IMR-90 (cell line): ENCODE data around the gene MRPL49. TPM values are rescaled to one million over a fixed set of nuclear protein-coding genes. Genes with fewer than 3 reads are reported as not detected.

ENCODE experiments used
- ATAC-seq: fragments of 200-7000 bp; cut with Tn5 transposase; 2 replicates; pipeline ENCODE4 v1.9.1; 2020; ENCODE audit warnings: low read depth, mild to moderate bottlenecking, moderate library complexity
- BruUV-seq: library from RNA; stranded (reverse); fragments of 400-500 nt; replicated peaks from 2 replicates; lab custom pipeline; 2021; lab: Mats Ljungman, UMichigan
- CTCF ChIA-PET: fragments of 300-600 bp; formaldehyde crosslinking; extraction: SDS; loops from one replicate; lab custom pipeline; 2021; ENCODE audit warnings: antibody characterized with exemption; lab: Yijun Ruan, JAX
- POLR2A ChIA-PET: fragments of 300-600 bp; sonication (Branson Sonifier 250); formaldehyde crosslinking; loops from one replicate; lab custom pipeline; 2022; ENCODE audit warnings: antibody characterized with exemption; ENCODE audit not compliant: unreplicated experiment; lab: Charles Lee
- DNase-seq: peaks from one replicate; pipeline ENCODE4 v3.0.0; 2013
- H2AFZ ChIP-seq: replicated peaks from 2 replicates; pipeline ENCODE3; 2013; ENCODE audit warnings: low read length, mild to moderate bottlenecking; ENCODE audit not compliant: poor library complexity
- H2AK5ac ChIP-seq: 2 replicates; pipeline ENCODE4 v1.6.1; 2013; ENCODE audit warnings: low read depth, low read length, inconsistent platforms
- H2AK9ac ChIP-seq: replicated peaks from 2 replicates; pipeline ENCODE3; 2013; ENCODE audit warnings: mild to moderate bottlenecking, low read depth, low read length, moderate library complexity; ENCODE audit not compliant: poor library complexity
- H2BK120ac ChIP-seq: 2 replicates; pipeline ENCODE4 v1.6.1; 2013; ENCODE audit warnings: low read depth, low read length, inconsistent platforms
- H2BK15ac ChIP-seq: 3 replicates; pipeline ENCODE4 v1.6.1; 2013; ENCODE audit warnings: low read depth, low read length, inconsistent platforms
- H2BK20ac ChIP-seq: 2 replicates; pipeline ENCODE4 v1.6.1; 2013; ENCODE audit warnings: low read depth, mild to moderate bottlenecking, inconsistent platforms, low read length, moderate library complexity
- H2BK5ac ChIP-seq: 2 replicates; pipeline ENCODE4 v1.6.1; 2013; ENCODE audit warnings: mild to moderate bottlenecking, low read depth, low read length, inconsistent platforms; ENCODE audit not compliant: poor library complexity, severe bottlenecking
- H3K14ac ChIP-seq: replicated peaks from 2 replicates; pipeline ENCODE4 v1.6.1; 2013; ENCODE audit warnings: low read depth, low read length, inconsistent platforms
- H3K18ac ChIP-seq: 2 replicates; pipeline ENCODE4 v1.6.1; 2013; ENCODE audit warnings: low read depth, low read length, control low read depth
- H3K23ac ChIP-seq: 2 replicates; pipeline ENCODE4 v1.6.1; 2013; ENCODE audit warnings: low read depth, low read length, inconsistent platforms
- H3K27ac ChIP-seq: 2 replicates; pipeline ENCODE4 v1.5.1; 2013; ENCODE audit warnings: mild to moderate bottlenecking, control low read depth, low read length; ENCODE audit not compliant: insufficient read depth
- H3K27me3 ChIP-seq: 2 replicates; pipeline ENCODE4 v1.6.1; 2013; ENCODE audit warnings: low read length; ENCODE audit not compliant: control insufficient read depth, insufficient read depth
- H3K36me3 ChIP-seq: 2 replicates; pipeline ENCODE4 v1.6.1; 2013; ENCODE audit warnings: low read length, mixed read lengths; ENCODE audit not compliant: control insufficient read depth, insufficient read depth
- H3K4ac ChIP-seq: 2 replicates; pipeline ENCODE4 v1.6.1; 2013; ENCODE audit warnings: low read depth, low read length, inconsistent platforms
- H3K4me1 ChIP-seq: 2 replicates; pipeline ENCODE4 v1.6.1; 2013; ENCODE audit warnings: low read length, mixed read lengths; ENCODE audit not compliant: control insufficient read depth, insufficient read depth
- H3K4me2 ChIP-seq: 2 replicates; pipeline ENCODE4 v1.6.1; 2013; ENCODE audit warnings: low read depth, mild to moderate bottlenecking, control low read depth, low read length, moderate library complexity
- H3K4me3 ChIP-seq: 2 replicates; pipeline ENCODE4 v1.5.1; 2013; ENCODE audit warnings: low read depth, mild to moderate bottlenecking, control low read depth, low read length, moderate library complexity; ENCODE audit not compliant: insufficient read depth
- H3K56ac ChIP-seq: 2 replicates; pipeline ENCODE4 v1.6.1; 2013; ENCODE audit warnings: low read length, inconsistent platforms; ENCODE audit not compliant: insufficient read depth; ENCODE audit errors: extremely low read depth
- H3K79me1 ChIP-seq, 2 experiments: 2 replicates each; pipeline ENCODE4 v1.6.1; 2013; ENCODE audit warnings: low read length in 2 of 2, inconsistent platforms in 1 of 2, low read depth in 1 of 2
- H3K9ac ChIP-seq: 2 replicates; pipeline ENCODE4 v1.6.1; 2013; ENCODE audit warnings: low read depth, low read length, control low read depth
- H3K9me1 ChIP-seq: 2 replicates; pipeline ENCODE4 v1.6.1; 2013; ENCODE audit warnings: low read length, inconsistent platforms; ENCODE audit not compliant: insufficient read depth
- H3K9me3 ChIP-seq: 2 replicates; pipeline ENCODE4 v1.6.1; 2013; ENCODE audit warnings: low read length; ENCODE audit not compliant: control insufficient read depth, insufficient read depth
- H4K20me1 ChIP-seq: 2 replicates; pipeline ENCODE4 v1.6.1; 2013; ENCODE audit warnings: low read length, inconsistent platforms; ENCODE audit not compliant: insufficient read depth
- H4K5ac ChIP-seq: 2 replicates; pipeline ENCODE4 v1.6.1; 2013; ENCODE audit warnings: mild to moderate bottlenecking, low read depth, low read length, control low read depth
- H4K8ac ChIP-seq, 2 experiments: 2 replicates each; pipeline ENCODE4 v1.6.1; 2013; ENCODE audit warnings: low read depth in 2 of 2, low read length in 2 of 2, control low read depth in 1 of 2, inconsistent platforms in 1 of 2
- H4K91ac ChIP-seq: 2 replicates; pipeline ENCODE4 v1.6.1; 2013; ENCODE audit warnings: low read depth, low read length, inconsistent platforms; ENCODE audit not compliant: insufficient read depth
- CEBPB ChIP-seq: IDR thresholded peaks from 2 replicates; pipeline ENCODE4 v1.6.1; 2012; ENCODE audit warnings: low read depth, low read length, improper control_type of control experiment
- FOS ChIP-seq: fragments of 150-350 bp; IDR thresholded peaks from 2 replicates; pipeline ENCODE4 v1.6.1; 2016; ENCODE audit warnings: low read depth, low read length
- MAFK ChIP-seq: IDR thresholded peaks from 2 replicates; pipeline ENCODE4 v1.6.1; 2012; ENCODE audit warnings: low read depth, low read length, improper control_type of control experiment
- NFE2L2 ChIP-seq: fragments of 150-350 bp; IDR thresholded peaks from 2 replicates; pipeline ENCODE4 v1.6.1; 2016; ENCODE audit warnings: low read depth, mild to moderate bottlenecking, low read length
- RAD21 ChIP-seq: IDR thresholded peaks from 2 replicates; pipeline ENCODE4 v1.6.1; 2012; ENCODE audit warnings: low read length, improper control_type of control experiment
- RFX5 ChIP-seq: IDR thresholded peaks from 2 replicates; pipeline ENCODE4 v1.8.0; 2012; ENCODE audit warnings: low read depth, mild to moderate bottlenecking, low read length, moderate library complexity
- WGBS, 2 experiments: methylation state at CpG; one replicate each; pipeline versions ENCODE4 v1.1.5 to v1.1.7; 2013; ENCODE audit warnings: missing lambda C conversion rate in 2 of 2; ENCODE audit not compliant: insufficient read length in 1 of 2; ENCODE audit errors: extremely low coverage in 2 of 2; 5-methylcytosine and 5-hydroxymethylcytosine counted together
- dilution Hi-C: fragments of 300-500 bp; cut with HindIII; formaldehyde crosslinking; loops from one replicate; pipeline ENCODE4 v1.14.3; 2018; ENCODE audit warnings: low sequenced_read_pairs; ENCODE audit not compliant: unreplicated experiment
- in situ Hi-C: fragments of 300-500 bp; cut with MboI; formaldehyde crosslinking; loops from 3 replicates; pipeline ENCODE4 v1.14.3; 2019; ENCODE audit warnings: low sequenced_read_pairs, inconsistent platforms, mixed read lengths
- intact Hi-C: fragments of 100-400 bp; cut with micrococcal nuclease; formaldehyde crosslinking; loops from 2 replicates; pipeline ENCODE4 v1.10.0; 2022
- polyA plus RNA-seq, 3 experiments: library from polyadenylated mRNA; depleted of rRNA; stranded (reverse); fragments of >200 nt; gene quantifications; 2 replicates each; pipeline ENCODE4 v1.2.3, GENCODE V29; 2012; ENCODE audit warnings: low replicate concordance in 1 of 3
- total RNA-seq: library from RNA; depleted of rRNA; stranded (reverse); fragments of >200 nt; gene quantifications from 2 replicates; pipeline ENCODE4 v1.2.3, GENCODE V29; 2012

Gene MRPL49
- total and polyA plus RNA-seq, 2 of the 4 experiments (the other 2 are of a cell fraction) = 55.2 to 56.8 TPM

- Histone ChIP-seq H3K4me3 (no peak overlapping the region), H2BK20ac (no peak overlapping the region), H3K23ac (no peak overlapping the region), H3K36me3 (peaks cover 11% of the 10 kb centered on the region), H4K91ac (no peak overlapping the region), H2AK9ac (no peak overlapping the region), H4K5ac (no peak overlapping the region), H2BK120ac (no peak overlapping the region), H3K4me1 (peaks cover 9% of the 10 kb centered on the region), H3K56ac (no peak overlapping the region), H4K8ac (no peak overlapping the region), H3K27ac (no peak overlapping the region), H2BK15ac (no peak overlapping the region), H3K27me3 (no peaks in the 10 kb centered on the region), H3K9me1 (peaks cover 9% of the 10 kb centered on the region), H3K79me1 (peaks cover 12 to 41% of the 10 kb centered on the region in 2 experiments), H3K4ac (no peak overlapping the region), H2AK5ac (no peak overlapping the region), H3K18ac (no peak overlapping the region), H3K14ac (no peak overlapping the region), H4K20me1 (peaks cover 11% of the 10 kb centered on the region; the same call in 1 of the 2 replicates), H2BK5ac (no peak overlapping the region), H2AFZ (no peak overlapping the region), H3K4me2 (no peak overlapping the region), H3K9me3 (no peaks in the 10 kb centered on the region), H3K9ac (no peak overlapping the region)
- ATAC-seq (no peak), DNase-seq (no peak)
- TF ChIP-seq RAD21 (no peak), RFX5 (no peak), CEBPB (no peak), FOS (no peak), NFE2L2 (no peak), MAFK (no peak)
- dilution Hi-C loops = no loop called here
- POLR2A ChIA-PET = no interaction called here
- intact Hi-C loops = no loop called here
- in situ Hi-C loops = no loop called here
- CTCF ChIA-PET = no interaction called here
- WGBS, 2 experiments = 100% methylated on average over 2 of the region's 15 CpGs; no CpG with 5 or more reads in 1 of the 2 experiments
- no TSS peak for BruUV-seq
Observed at GRCh38 chr11:65107078-65107477, 15.0 kb upstream of the MRPL49 start.
